Tongue (tissue), 2 donors: Measurements from ENCODE around the gene APBB2. TPM values are rescaled to one million over a fixed set of nuclear protein-coding genes. Genes with fewer than 3 reads are reported as not detected.
"Not testable (repeated sequence)": the region's sequence is repeated elsewhere in the genome, so short reads cannot be mapped to it uniquely, and the experiment has no call there.

ENCODE experiments used
- DNase-seq: peaks from one replicate; pipeline ENCODE4 v3.0.0-alpha.2; 2015
- total RNA-seq: library from RNA; depleted of rRNA; stranded (reverse); fragments of >200 nt; gene quantifications from one replicate; pipeline ENCODE4 v1.2.3, GENCODE V29; 2014

The APBB2 gene
- total RNA-seq, 1 donor from 2014 or later, result 80.0 TPM

DNA sequence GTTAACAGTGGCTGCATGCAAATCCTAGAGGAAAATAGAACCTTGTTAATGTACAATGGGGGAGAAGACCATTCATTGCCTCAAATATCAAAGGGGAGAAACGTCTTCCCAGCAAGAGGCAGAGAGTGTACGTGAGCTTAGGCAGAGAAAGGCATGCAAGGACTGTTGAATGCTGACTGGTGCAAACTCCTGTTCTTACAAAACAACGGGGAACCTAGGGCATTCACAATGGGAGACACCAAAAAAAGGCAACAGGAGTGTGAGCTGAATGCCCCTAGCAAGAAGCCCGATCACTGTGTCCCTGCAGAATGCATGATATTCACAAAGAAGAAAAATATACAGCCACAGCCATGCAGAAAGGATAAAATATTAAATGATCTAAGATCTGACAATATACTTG, 279.7 kb downstream of the APBB2 start:
- DNase-seq, result no peak

- DNase-seq, result peak; percentile 57
These were observed 280.9 kb downstream of the APBB2 start for GRCh38 chr4:40933272-40934053.

DNA sequence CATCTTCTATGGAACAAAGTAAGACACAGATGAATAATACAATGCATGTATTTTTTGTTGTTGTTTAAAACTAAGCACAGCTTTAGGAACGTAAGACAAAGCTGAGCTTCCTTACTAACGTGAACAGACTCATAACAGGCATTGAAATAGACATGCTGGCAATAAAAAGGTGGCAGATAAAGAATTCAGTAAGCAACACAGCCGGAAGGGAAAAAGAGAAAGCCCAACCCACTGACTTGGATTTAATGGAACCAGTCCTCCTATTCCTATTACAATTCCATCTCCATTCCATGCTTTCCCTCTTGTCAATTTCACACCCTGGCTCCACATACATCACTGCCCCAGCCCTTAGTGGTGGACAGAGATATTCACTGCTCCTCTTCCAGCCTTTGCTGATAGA, 282.5 kb downstream of the APBB2 start:
- DNase-seq, result no peak

GRCh38 chr4:40931238-40931637, 283.1 kb downstream of the APBB2 start:
- DNase-seq, result no peak

DNA sequence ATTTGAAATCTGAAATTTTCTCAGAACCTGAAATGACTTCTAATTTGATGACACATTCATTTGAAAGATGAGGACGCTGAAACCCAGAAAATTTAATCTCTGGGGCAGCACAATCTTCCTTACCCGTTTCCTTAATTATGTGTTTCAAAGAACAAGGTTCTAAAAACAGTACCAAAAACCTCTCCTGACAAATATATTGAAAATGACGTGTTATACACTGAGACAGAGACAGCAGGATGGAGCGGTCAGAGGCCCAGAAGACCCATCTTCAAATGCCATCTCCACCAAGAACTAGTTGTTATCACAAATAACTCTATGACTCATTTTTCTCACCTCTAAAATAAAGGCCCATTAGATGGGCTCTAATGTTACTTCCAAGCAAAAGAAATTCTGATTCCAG, 287.3 kb downstream of the APBB2 start:
- no peak for DNase-seq

- DNase-seq, result no peak
These were observed 289.6 kb downstream of the APBB2 start for GRCh38 chr4:40924793-40925117.

GRCh38 chr4:40924096-40924792, 290.1 kb downstream of the APBB2 start:
- DNase-seq, result peak; percentile 55

- DNase-seq, result no peak
These were observed 290.8 kb downstream of the APBB2 start for GRCh38 chr4:40923316-40924095.

GRCh38 chr4:40919976-40920375, 294.4 kb downstream of the APBB2 start:
- DNase-seq, result not testable (repeated sequence)

GRCh38 chr4:40918330-40918729, 296.0 kb downstream of the APBB2 start:
- DNase-seq, result peak; percentile 82

GRCh38 chr4:40916880-40917279, 297.5 kb downstream of the APBB2 start:
- DNase-seq, result peak; percentile 41

DNA sequence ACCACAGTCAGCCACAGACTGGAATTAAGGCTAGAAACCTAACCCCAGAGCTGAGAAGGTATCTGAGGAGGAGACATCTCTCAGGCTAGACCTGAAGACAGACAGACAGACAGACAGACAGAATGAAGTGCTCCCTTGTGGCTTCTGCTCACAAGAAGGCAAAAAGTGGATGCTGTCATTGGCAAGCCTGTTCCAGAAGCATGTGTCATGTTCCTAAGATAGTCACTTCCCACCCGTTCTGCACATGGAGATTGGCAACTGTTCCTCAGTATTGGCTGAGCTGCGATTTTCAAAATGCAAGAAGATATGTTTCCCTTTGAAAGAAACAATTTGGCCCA, 298.2 kb downstream of the APBB2 start:
- peak; percentile 41 for DNase-seq

DNA sequence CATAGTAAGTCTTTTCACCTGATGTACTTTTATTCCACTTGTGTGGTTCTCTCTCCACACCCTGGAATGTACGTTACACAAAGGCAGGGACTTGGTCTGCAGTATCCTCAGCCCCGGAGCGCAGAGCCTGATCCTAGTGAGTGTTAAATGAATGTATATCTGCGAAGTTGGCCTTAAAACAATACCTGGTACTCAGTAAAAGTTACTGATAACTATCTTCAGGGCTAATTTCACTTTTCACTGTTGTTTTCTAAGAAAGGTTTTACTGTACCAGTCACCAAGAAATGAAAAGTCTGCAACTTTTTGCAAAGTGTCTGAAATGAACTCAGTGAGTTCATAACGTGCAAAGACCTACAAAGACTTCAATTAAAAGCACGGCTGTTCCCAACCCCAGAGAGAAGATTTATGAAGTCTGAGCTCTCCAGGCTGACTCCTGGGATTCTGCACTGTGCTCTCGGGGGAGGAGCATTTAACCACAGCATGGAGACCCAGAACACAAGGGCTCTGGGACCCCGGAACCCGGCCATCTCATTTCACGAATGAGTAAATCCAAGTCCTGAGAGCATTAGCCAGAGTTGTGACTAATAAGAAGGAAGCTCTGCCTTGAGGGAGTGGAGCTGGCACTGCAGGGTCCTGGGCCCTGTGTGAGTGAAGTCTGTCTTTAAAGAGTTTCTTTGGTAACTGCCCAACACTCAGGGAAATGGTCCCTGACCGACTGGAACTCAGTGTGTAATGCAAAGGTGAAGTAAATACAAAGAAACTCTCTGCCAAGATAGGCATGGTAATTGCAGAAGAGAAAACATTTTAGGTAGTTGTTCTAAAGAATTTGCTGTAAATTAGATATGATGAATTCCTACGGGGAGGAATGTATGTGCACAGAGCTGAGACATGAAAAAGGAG, 298.8 kb downstream of the APBB2 start:
- no peak for DNase-seq

DNA sequence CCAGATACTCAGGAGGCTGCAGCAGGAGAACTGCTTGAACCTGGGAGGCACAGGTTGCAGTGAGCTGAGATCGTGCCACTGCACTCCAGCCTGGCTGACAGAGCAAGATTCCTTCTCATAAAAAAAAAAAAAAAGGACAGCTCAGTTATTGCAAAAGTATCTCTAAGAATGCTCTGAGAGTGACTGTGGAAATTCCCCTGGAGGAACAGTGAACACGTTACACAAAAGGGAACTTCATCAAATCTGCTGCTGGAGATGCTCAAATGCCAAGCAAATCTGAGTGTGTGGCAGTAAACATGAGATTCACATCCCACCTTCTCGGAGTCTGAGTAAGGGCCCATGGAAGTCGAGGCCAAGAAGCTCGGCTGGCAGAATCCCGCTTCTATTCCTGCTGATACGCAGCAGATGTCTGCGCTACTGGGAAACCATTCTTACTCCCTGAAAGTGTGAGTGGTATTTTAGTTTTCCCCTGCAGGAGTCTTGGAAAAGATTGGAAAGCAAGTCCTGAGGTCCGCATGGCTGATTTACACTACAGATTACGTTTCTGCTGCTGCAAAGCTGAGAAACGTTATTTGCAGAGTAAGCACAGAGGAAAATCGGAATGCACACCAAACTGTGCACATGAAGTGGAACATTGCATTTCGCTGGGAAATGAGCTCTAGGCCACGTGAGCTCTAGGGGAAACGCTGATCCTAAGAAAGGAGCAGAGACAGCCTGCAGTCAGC, 301.7 kb downstream of the APBB2 start:
- no peak for DNase-seq

DNA sequence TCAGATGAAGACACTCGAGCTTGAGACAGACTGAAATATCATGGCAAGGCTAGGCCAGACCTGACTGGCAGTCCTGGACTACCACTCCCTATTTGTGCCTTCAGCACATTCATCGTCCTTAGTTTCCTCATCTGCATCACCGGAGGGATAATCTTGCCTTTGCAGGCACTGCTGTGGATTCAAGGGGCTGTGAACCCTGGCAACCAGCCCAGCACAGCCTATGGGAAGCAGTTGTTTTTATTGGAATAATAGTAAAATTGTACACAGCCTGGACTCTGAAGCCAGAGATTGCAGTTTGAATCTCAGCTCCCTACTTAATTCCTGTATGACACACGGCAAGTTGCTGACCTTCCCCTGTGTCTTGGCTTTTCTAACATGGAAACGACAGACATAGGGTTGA, 303.6 kb downstream of the APBB2 start:
- no peak for DNase-seq

DNA sequence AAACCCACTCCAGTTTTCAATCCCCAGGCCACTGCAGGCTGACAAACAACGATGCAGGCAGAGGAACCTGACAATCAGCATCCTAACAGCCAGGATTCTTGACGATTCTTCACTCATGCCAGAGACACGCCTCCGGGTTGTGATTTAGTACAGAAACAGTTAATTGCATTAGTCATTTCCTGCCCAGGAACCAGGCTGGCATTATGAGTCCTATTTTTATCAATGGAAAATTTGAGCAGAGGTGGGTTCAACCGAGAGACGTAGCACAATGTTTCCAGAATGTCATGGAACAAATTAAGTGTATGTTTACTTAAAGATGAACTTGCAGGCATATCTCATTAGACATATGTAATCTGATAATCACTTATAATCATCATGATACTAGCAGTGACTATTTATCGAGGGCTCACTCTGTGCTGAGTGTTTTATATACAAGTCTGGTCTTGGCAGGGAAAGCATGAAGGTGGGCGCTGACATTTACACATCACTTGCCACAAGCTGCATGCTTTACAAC, 304.9 kb downstream of the APBB2 start:
- peak; percentile 47 for DNase-seq

- DNase-seq, result peak; percentile 82
These were observed 305.5 kb downstream of the APBB2 start for GRCh38 chr4:40908702-40909362.

GRCh38 chr4:40908297-40908696, 306.0 kb downstream of the APBB2 start:
- no peak for DNase-seq

DNA sequence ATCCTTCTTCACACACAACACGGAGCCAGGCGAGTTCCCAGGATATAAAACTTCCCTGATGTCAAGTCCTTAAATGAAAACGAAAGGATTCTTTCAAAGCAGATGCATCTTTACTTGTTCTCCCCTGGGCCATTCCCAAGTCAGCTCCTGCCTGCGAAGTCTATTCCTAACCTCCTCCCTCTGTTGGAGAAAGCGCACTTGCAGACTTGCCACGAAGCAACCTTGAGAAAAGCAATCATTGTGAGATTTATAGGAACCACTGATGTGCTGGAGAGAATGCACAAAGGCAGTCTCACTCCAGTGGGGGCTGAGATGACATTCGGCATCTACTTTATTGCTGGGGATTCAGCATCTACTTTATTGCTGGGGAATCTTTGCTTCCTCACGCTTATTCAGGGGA, 308.9 kb downstream of the APBB2 start:
- no peak for DNase-seq

DNA sequence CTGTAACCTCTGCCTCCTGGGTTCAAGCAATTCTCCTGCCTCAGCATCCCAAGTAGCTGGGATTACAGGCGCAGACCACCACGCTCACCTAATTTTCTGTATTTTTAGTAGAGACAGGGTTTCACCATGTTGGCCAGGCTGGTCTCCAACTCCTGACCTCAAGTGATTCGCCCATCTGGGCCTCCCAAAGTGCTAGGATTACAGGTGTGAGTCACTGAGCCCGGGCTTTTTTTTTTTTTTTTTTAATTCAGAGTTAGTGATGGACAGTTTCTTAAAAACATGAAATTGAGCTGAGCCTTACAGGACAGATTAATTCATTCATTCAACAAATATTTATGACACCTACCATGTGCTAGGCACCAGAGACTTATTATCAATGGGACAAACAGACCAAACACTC, 313.8 kb downstream of the APBB2 start:
- DNase-seq, result not testable (repeated sequence)
